PC-9 (cell line): ENCODE measurements around the gene CD300LB. TPM values are rescaled to one million over a fixed set of nuclear protein-coding genes. Genes with fewer than 3 reads are reported as not detected.

Experiments used
- BruUV-seq: library from RNA; stranded (reverse); fragments of 400-500 nt; replicated peaks from 2 replicates; lab custom pipeline; 2021; lab: Mats Ljungman, UMichigan
- CTCF ChIA-PET: fragments of 300-600 bp; sonication (Branson Sonifier 250); formaldehyde crosslinking; loops from one replicate; lab custom pipeline; 2022; ENCODE audit warnings: antibody characterized with exemption; lab: Charles Lee
- POLR2A ChIA-PET: fragments of 300-600 bp; sonication (Branson Sonifier 250); formaldehyde crosslinking; loops from one replicate; lab custom pipeline; 2022; ENCODE audit warnings: antibody characterized with exemption; ENCODE audit not compliant: unreplicated experiment; lab: Charles Lee
- DNase-seq, 2 experiments: peaks; one replicate each; pipeline versions ENCODE4 v3.0.0 to v3.0.0-alpha.2; 2015 to 2022; ENCODE audit warnings: mixed read lengths in 1 of 2
- H2AFZ ChIP-seq: fragments of 200-600 bp; sonication (generic); 2 replicates; pipeline ENCODE4 v1.8.1; 2017; ENCODE audit warnings: antibody characterized with exemption
- H3F3A ChIP-seq: fragments of 200-600 bp; sonication (generic); 2 replicates; pipeline ENCODE4 v1.8.1; 2017; ENCODE audit warnings: antibody characterized with exemption, mild to moderate bottlenecking, low read depth; ENCODE audit not compliant: insufficient read depth
- H3K27ac ChIP-seq: fragments of 200-600 bp; sonication (generic); 2 replicates; pipeline ENCODE4 v1.6.1; 2016; ENCODE audit warnings: mixed run types
- H3K27me3 ChIP-seq: fragments of 200-600 bp; sonication (generic); 2 replicates; pipeline ENCODE4 v1.6.1; 2016; ENCODE audit warnings: low read depth, mixed run types; ENCODE audit not compliant: insufficient read depth
- H3K36me3 ChIP-seq: fragments of 200-600 bp; sonication (generic); 2 replicates; pipeline ENCODE4 v1.6.1; 2016; ENCODE audit warnings: low read depth, mixed run types
- H3K4me1 ChIP-seq: fragments of 200-600 bp; sonication (generic); replicated peaks from 2 replicates; pipeline ENCODE4 v1.6.1; 2016; ENCODE audit warnings: mixed run types; ENCODE audit not compliant: insufficient read depth
- H3K4me2 ChIP-seq: fragments of 200-600 bp; sonication (generic); 2 replicates; pipeline ENCODE4 v1.6.1; 2017; ENCODE audit warnings: mixed run types
- H3K4me3 ChIP-seq: fragments of 200-600 bp; sonication (generic); 2 replicates; pipeline ENCODE4 v1.6.1; 2016; ENCODE audit warnings: mixed run types
- H3K79me2 ChIP-seq: fragments of 200-600 bp; sonication (generic); 2 replicates; pipeline ENCODE4 v1.6.1; 2017; ENCODE audit warnings: low read depth, mixed run types
- H3K9me2 ChIP-seq: fragments of 200-600 bp; sonication (generic); 2 replicates; pipeline ENCODE4 v1.8.1; 2017; ENCODE audit warnings: mild to moderate bottlenecking; ENCODE audit not compliant: insufficient read depth
- H3K9me3 ChIP-seq: fragments of 200-600 bp; sonication (generic); 2 replicates; pipeline ENCODE4 v1.8.1; 2016; ENCODE audit warnings: low read depth; ENCODE audit not compliant: insufficient read depth
- H4K20me1 ChIP-seq: fragments of 200-600 bp; sonication (generic); 2 replicates; pipeline ENCODE4 v1.8.1; 2017; ENCODE audit not compliant: insufficient read depth
- CTCF ChIP-seq: fragments of 200-600 bp; sonication (generic); conservative IDR thresholded peaks from 2 replicates; pipeline ENCODE4 v1.6.1; 2017; ENCODE audit warnings: mixed run types, antibody characterized with exemption, mild to moderate bottlenecking, moderate library complexity
- EZH2 ChIP-seq: fragments of 200-600 bp; sonication (generic); IDR thresholded peaks from 2 replicates; pipeline ENCODE4 v1.8.0; 2017; ENCODE audit warnings: antibody characterized with exemption, low read depth
- intact Hi-C: fragments of 100-400 bp; cut with micrococcal nuclease; formaldehyde crosslinking; loops from one replicate; pipeline ENCODE4 v1.10.0; 2022; ENCODE audit not compliant: unreplicated experiment
- total RNA-seq: library from RNA; stranded (reverse); gene quantifications from 2 replicates; pipeline ENCODE4 v1.2.3, GENCODE V29; 2021

CD300LB gene
- total RNA-seq, 1 experiment from 2014 or later: not detected

- H3K36me3 ChIP-seq: no peaks in the 10 kb centered on the region
- H4K20me1 ChIP-seq: no peaks in the 10 kb centered on the region
- no TSS peak for BruUV-seq
- TF ChIP-seq EZH2: no peak
- TF ChIP-seq CTCF: no peak
- no peaks in the 10 kb centered on the region for H3F3A ChIP-seq
- no peaks in the 10 kb centered on the region for H3K79me2 ChIP-seq
- peaks cover 100% of the 10 kb centered on the region for H3K27me3 ChIP-seq
- H3K9me3 ChIP-seq: no peaks in the 10 kb centered on the region
- CTCF ChIA-PET: no interaction called here
- no peak overlapping the region for H3K27ac ChIP-seq
- H3K9me2 ChIP-seq: no peaks in the 10 kb centered on the region
- H3K4me1 ChIP-seq: no peaks in the 10 kb centered on the region
- DNase-seq: no peak
- no peak overlapping the region for H2AFZ ChIP-seq
- POLR2A ChIA-PET: no interaction called here
- H3K4me3 ChIP-seq: no peak overlapping the region
- intact Hi-C loops: no loop called here
- H3K4me2 ChIP-seq: no peak overlapping the region
These were observed 16.0 kb upstream of the CD300LB start for GRCh38 chr17:74547264-74547663.

- Histone ChIP-seq H2AFZ (no peak overlapping the region), H3F3A (no peaks in the 10 kb centered on the region), H4K20me1 (no peaks in the 10 kb centered on the region), H3K9me2 (no peaks in the 10 kb centered on the region), H3K27me3 (peaks cover 100% of the 10 kb centered on the region), H3K4me1 (no peaks in the 10 kb centered on the region), H3K27ac (no peak overlapping the region), H3K36me3 (no peaks in the 10 kb centered on the region), H3K4me2 (no peak overlapping the region), H3K9me3 (no peaks in the 10 kb centered on the region), H3K4me3 (no peak overlapping the region), H3K79me2 (no peaks in the 10 kb centered on the region)
- intact Hi-C loops: no loop called here
- no TSS peak for BruUV-seq
- ChIA-PET CTCF (no interaction called here), POLR2A (no interaction called here)
- no peak for TF ChIP-seq EZH2
- no peak for TF ChIP-seq CTCF
- no peak for DNase-seq
These were observed 15.3 kb upstream of the CD300LB start for GRCh38 chr17:74546586-74546985.

GRCh38 chr17:74545843-74546230 lies 14.6 kb upstream of the CD300LB start, which contains the start of gene CD300C:
Gene CD300C, minus strand, starts transcription at chr17:74546115. Its CDS starts 333 bp downstream, at chr17:74545782.
- DNase-seq: no peak
- BruUV-seq: no TSS peak

More at GRCh38 chr17:74545843-74546230, 14.6 kb upstream of the CD300LB start, which contains the start of gene CD300C:
- Histone ChIP-seq H3K4me2 (no peak within 1 kb of the TSS), H3K9me2 (no peaks in the 10 kb centered on the region), H3K79me2 (no peaks in the 10 kb centered on the region), H2AFZ (no peak within 1 kb of the TSS), H3K4me1 (no peaks in the 10 kb centered on the region), H3K9me3 (no peaks in the 10 kb centered on the region), H3K36me3 (no peaks in the 10 kb centered on the region), H3K27ac (no peak within 1 kb of the TSS), H4K20me1 (no peaks in the 10 kb centered on the region), H3K4me3 (no peak within 1 kb of the TSS), H3K27me3 (peaks cover 100% of the 10 kb centered on the region), H3F3A (no peaks in the 10 kb centered on the region)
- TF ChIP-seq CTCF: no peak
- TF ChIP-seq EZH2: no peak
- ChIA-PET CTCF (no interaction called here), POLR2A (no interaction called here)
- intact Hi-C loops: no loop called here
